NCI-H748 (cell line): ENCODE results near the gene DICER1.

ENCODE experiments used
- DNase-seq: peaks from one replicate; lab custom pipeline; 2025; ENCODE audit not compliant: unreplicated experiment; lab: John Stamatoyannopoulos, UW

DICER1 gene

GRCh38 chr14:95091581-95091980 lies 65.7 kb downstream of the DICER1 start:
- DNase-seq: no peak

GRCh38 chr14:95088665-95089064 lies 68.7 kb downstream of the DICER1 start:
- DNase-seq: no peak

- DNase-seq: no peak
Observed at GRCh38 chr14:95087619-95088018, 69.7 kb downstream of the DICER1 start.

GRCh38 chr14:95085321-95085720 lies 72.0 kb downstream of the DICER1 start:
- DNase-seq: no peak

GRCh38 chr14:95078867-95079266 lies 78.5 kb downstream of the DICER1 start:
- no peak for DNase-seq

GRCh38 chr14:95077345-95077744 lies 80.0 kb downstream of the DICER1 start:
- DNase-seq: no peak

GRCh38 chr14:95075789-95076188 lies 81.5 kb downstream of the DICER1 start:
- DNase-seq: no peak

- DNase-seq: no peak
Observed at GRCh38 chr14:95073947-95074346, 83.4 kb downstream of the DICER1 start.

- no peak for DNase-seq
Observed at GRCh38 chr14:95072310-95072905, 84.9 kb downstream of the DICER1 start.

- peak; percentile 54 for DNase-seq
Observed at GRCh38 chr14:95071649-95072280, 85.6 kb downstream of the DICER1 start.

- no peak for DNase-seq
Observed at GRCh38 chr14:95070748-95071435, 86.4 kb downstream of the DICER1 start.

- DNase-seq: no peak
Observed at GRCh38 chr14:95069547-95069946, 87.8 kb downstream of the DICER1 start.

- no peak for DNase-seq
Observed at GRCh38 chr14:95069018-95069417, 88.3 kb downstream of the DICER1 start.

- DNase-seq: no peak
Observed at GRCh38 chr14:95068521-95068920, 88.8 kb downstream of the DICER1 start.

GRCh38 chr14:95068080-95068479 lies 89.2 kb downstream of the DICER1 start:
- no peak for DNase-seq

- no peak for DNase-seq
Observed at GRCh38 chr14:95067526-95067925, 89.8 kb downstream of the DICER1 start.

- DNase-seq: no peak
Observed at GRCh38 chr14:95066427-95066986, 90.8 kb downstream of the DICER1 start.

GRCh38 chr14:95065411-95065810 lies 91.9 kb downstream of the DICER1 start:
- DNase-seq: no peak

- DNase-seq: no peak
Observed at GRCh38 chr14:95064734-95065133, 92.6 kb downstream of the DICER1 start.

- DNase-seq: no peak
Observed at GRCh38 chr14:95064256-95064655, 93.1 kb downstream of the DICER1 start.

- no peak for DNase-seq
Observed at GRCh38 chr14:95063391-95063790, 93.9 kb downstream of the DICER1 start.

- DNase-seq: no peak
Observed at GRCh38 chr14:95062946-95063345, 94.4 kb downstream of the DICER1 start.
